Left cardiac atrium (tissue), 4 donors: ENCODE results near the gene ZC3H7A. TPM values are rescaled to one million over a fixed set of nuclear protein-coding genes. Genes with fewer than 3 reads are reported as not detected.

Experiments
- ATAC-seq, 2 donors: fragments of 200-7000 bp; cut with Tn5 transposase; one replicate each; pipeline ENCODE4 v1.9.1; 2020; ENCODE audit warnings: mild to moderate bottlenecking in 2 of 2, moderate library complexity in 2 of 2
- DNase-seq: peaks from one replicate; pipeline ENCODE4 v3.0.0-alpha.2; 2020
- intact Hi-C, 2 donors: fragments of 100-400 bp; cut with DNase I; formaldehyde crosslinking; loops; one replicate each; pipeline versions ENCODE4 v1.14.1 to v1.15.1; 2022 to 2023
- total RNA-seq, 2 donors: library from RNA; stranded (reverse); fragmentation: NEBNext Ultra II Directional; extraction: Animal tissue kit (Norgen Biotek cat#: 25700); gene quantifications; one replicate each; pipeline ENCODE4 v1.2.1, GENCODE V29; 2021
- donor health status: DM: no; HTN: yes; CAD: no.
- donor health status: DM: no; HTN: yes; CAD: no; lungs with severe emphysema.
- donor health status: DM: yes; HTN: yes; CAD: no.
- donor health status: Dilated cardiomyopathy.

ZC3H7A gene
- total RNA-seq, 2 donors from 2014 or later, result 24.0 to 28.2 TPM

- intact Hi-C loops, result loop anchor here in 1 of 2 donors (5.0 kb wide), 1 partner anchor 54 kb away; the partner anchor contains the start of gene ZC3H7A
- ATAC-seq (peak in 1 of 2 donors; percentile 4), DNase-seq (peak; percentile 52)
Measured at GRCh38 chr16:11743308-11744074, 53.6 kb downstream of the ZC3H7A start.

DNA sequence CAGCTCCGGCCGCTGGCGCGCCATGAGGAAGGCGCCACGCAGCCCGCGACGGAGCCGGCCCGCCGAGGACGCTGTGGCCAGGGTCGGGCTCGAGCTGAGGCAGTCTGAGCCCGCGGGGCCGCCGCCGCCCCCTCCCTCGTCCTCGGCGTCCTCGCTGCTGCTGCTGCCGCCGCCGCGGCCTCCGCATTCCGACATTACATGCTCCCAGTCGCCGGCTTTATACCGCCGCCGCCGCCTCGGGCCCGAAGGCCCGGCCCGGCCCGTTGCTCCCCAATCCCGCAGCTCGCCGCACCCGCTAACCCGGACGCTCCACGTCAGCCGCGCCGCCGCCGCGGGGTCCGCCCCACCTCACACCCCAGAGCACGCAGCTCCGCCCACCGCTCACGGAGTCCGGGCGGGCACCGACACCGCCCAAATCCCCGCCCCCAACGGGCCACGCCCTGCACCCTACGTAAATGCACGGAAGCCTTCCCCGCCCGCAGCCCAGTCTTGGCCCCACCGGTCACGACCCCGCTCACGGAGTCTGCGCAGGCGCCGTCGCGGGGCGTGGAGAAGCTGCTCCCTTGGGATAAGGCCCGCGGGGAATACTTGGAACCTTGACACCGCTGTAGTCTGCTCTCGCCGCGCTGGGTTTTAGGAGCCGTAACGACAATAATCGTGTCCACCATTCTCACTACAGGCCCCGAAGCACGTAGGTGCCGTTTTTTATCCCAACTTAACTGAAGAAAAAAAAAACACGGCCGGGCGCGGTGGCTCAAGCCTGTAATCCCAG lies 54.3 kb downstream of the ZC3H7A start, which contains the start of gene TXNDC11:
TXNDC11 (minus strand) TSS at position 322 of the 772 bp plus-strand sequence; CDS start at position 195, 127 bp downstream.
- ATAC-seq (peak; percentile 97 to 98), DNase-seq (peak; percentile 99)
- intact Hi-C loops, result loop anchor here in 1 of 2 donors (5.0 kb wide), 1 partner anchor 55 kb away; the partner anchor contains the start of gene ZC3H7A

GRCh38 chr16:11742093-11742535 lies 54.9 kb downstream of the ZC3H7A start:
- ATAC-seq (peak; percentile 17 to 32), DNase-seq (peak; percentile 54)
- intact Hi-C loops, result loop anchor here in 1 of 2 donors (5.0 kb wide), 1 partner anchor 55 kb away; the partner anchor contains the start of gene ZC3H7A

GRCh38 chr16:11740567-11740966 lies 56.5 kb downstream of the ZC3H7A start:
- no peak for ATAC-seq
- DNase-seq, result no peak
- intact Hi-C loops, result loop anchor here in 1 of 2 donors (5.0 kb wide), 1 partner anchor 57 kb away; the partner anchor contains the start of gene ZC3H7A

DNA sequence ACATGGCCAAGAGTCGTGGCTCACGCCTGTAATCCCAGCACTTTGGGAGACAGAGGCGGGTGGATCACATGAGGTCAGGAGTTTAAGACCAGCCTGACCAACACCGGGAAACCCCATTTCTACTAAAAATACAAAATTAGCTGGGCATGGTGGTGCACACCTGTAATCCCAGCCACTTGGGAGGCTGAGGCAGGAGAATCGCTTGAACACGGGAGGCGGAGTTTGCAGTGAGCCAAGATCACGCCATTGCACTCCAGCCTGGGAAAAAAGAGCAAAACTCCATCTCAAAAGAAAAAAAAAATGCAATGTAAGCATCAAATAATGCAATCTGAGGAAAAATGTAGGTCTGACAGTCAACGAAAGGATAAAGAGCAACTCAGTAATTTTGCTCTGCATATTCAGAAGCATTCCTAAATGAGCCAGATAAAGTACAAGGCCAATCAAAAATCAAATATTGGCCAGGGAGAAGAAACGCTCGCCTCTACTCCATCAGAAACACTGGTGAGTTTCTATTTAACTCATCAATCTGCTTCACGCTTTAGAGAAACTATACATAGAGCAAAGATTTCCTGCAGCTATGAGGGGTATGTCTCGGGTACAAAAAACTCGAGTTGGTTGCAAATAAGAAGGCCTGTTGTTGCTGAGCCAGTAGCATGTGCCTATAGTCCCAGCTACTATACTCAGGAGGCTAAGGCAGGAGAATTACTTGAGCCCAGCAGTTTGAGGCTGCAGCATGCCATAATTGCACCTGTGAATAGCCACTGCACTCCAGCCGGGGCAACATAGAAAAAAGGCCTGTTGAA lies 58.1 kb downstream of the ZC3H7A start:
- ATAC-seq (no peak), DNase-seq (no peak)
- intact Hi-C loops, result no loop called here

GRCh38 chr16:11737713-11738112 lies 59.3 kb downstream of the ZC3H7A start:
- DNase-seq (no peak), ATAC-seq (no peak)
- intact Hi-C loops, result no loop called here

- intact Hi-C loops, result no loop called here
- ATAC-seq (no peak), DNase-seq (no peak)
Measured at GRCh38 chr16:11736903-11737302, 60.2 kb downstream of the ZC3H7A start.

- intact Hi-C loops, result no loop called here
- no peak for ATAC-seq
- DNase-seq, result no peak
Measured at GRCh38 chr16:11735787-11736186, 61.3 kb downstream of the ZC3H7A start.

DNA sequence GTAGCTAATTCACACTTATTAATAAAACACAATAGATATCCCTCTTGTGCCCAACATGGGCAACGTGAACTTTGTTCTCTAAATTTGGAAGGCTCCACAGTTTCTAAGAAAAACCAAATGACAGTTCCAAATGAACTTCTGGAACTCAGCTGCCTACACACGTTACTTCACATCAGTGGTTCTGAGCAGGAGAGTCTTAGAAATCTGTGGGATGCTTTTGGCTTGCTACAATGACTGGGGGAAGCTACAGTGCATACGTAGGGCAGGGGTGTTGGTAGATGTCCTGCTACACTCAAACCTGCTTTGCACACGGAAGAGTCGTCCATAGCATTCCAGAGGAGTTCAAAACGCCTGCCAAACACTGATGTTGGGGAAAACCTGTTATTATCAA lies 62.4 kb downstream of the ZC3H7A start:
- ATAC-seq (peak in 1 of 2 donors; percentile 4), DNase-seq (no peak)
- intact Hi-C loops, result no loop called here

DNA sequence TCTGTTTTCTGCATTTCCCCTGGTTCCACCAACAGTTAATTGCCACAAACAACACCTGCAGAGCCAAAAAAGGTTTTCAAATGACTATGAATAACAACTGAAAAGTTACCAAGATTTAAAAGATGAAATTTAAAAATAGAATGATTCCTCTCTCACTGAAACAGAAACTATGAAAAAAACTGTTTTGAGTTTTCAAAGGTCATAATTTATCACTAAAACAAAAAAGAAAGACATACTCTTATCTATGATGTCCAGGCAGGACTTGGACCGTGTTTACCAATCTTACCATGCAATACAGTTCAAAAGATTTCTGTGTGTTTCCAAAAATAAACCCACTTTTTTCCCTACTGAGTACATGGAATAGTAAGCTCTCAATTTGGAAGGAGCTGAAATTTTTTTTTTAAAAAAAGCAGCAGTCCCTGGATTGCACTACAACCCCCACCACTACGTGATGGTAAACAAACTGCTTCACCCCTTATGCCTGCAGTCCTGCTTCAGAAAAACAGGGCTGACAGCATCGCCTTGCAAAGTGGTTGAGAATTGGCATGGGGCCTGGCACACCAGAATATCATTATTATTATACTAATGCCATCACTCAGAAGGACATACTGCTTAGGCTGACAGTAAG lies 62.9 kb downstream of the ZC3H7A start:
- intact Hi-C loops, result no loop called here
- no peak for DNase-seq
- ATAC-seq, result peak; percentile 46 to 47

GRCh38 chr16:11731222-11731621 lies 65.8 kb downstream of the ZC3H7A start:
- DNase-seq (no peak), ATAC-seq (no peak)
- intact Hi-C loops, result no loop called here

DNA sequence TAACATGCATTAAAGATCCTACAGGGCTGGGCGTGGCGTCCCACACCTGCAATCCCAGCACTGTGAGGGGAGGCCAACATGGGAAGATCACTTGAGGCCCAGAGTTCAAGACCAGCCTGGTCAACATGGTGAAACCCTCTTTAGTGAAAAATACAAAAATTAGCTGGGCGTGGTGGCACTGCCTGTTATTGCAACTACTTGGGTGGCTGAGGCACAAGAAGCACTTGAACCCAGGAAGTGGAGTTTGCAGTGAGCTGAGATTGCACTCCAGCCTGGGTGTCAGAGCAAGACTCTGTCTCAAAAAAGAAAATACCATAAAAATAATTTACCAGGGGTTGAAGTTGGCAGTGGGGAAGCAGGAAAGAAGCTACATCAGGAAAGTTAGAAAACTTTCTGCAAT lies 67.3 kb downstream of the ZC3H7A start:
- ATAC-seq (no peak), DNase-seq (no peak)
- intact Hi-C loops, result no loop called here

GRCh38 chr16:11727796-11728543 lies 69.1 kb downstream of the ZC3H7A start:
- no peak for ATAC-seq
- no peak for DNase-seq
- intact Hi-C loops, result no loop called here

DNA sequence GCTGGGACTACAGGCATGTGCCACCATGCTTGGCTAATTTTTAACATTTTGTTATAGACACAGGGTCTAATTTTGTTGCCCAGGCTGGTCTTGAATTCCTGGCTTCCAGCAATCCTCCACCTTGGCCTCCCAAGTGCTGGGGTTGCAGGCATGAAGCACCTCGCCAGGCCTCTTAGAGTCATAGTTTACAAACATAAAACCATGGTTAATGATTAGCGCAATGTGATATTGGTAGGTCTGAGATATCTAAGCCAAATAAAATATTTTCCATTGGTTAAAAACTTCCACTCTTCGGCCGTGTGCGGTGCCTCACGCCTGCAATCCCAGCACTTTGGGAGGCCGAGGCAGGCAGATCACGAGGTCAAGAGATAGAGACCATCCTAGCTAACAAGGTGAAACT lies 71.0 kb downstream of the ZC3H7A start:
- intact Hi-C loops, result no loop called here
- ATAC-seq (no peak), DNase-seq (no peak)

- intact Hi-C loops, result no loop called here
- ATAC-seq (no peak), DNase-seq (no peak)
Measured at GRCh38 chr16:11725457-11725856, 71.6 kb downstream of the ZC3H7A start.

DNA sequence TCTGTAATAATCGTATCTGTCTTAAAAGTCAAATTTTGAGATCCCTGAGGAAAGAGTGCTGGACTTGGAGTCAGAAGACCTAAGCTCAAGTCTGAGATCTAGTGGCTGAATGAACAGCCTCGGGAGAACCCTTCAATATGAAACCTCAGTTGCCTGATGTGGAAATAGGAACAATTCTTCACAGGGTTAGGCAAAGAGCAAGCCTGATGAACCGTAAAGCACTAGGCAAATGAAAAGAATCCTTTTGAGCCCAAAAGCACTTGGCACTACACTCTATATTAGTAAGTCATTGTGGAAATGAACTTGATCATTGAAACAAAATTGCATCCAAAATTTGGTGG lies 74.6 kb downstream of the ZC3H7A start:
- no peak for ATAC-seq

GRCh38 chr16:11721781-11722467 lies 75.1 kb downstream of the ZC3H7A start:
- DNase-seq (no peak), ATAC-seq (no peak)
- intact Hi-C loops, result no loop called here

More for the DNA sequence above, 74.6 kb downstream of the ZC3H7A start:
- intact Hi-C loops, result no loop called here
- DNase-seq, result no peak
